DND-41 (cell line): ENCODE results near the gene WDR90.

ENCODE experiments used
- CTCF ChIP-seq: IDR thresholded peaks from 2 replicates; pipeline ENCODE4 v1.5.1; 2012; ENCODE audit warnings: borderline replicate concordance, low read length, moderate library complexity, mild to moderate bottlenecking; ENCODE audit not compliant: poor library complexity, severe bottlenecking; ENCODE audit errors: extremely low read depth
- EZH2 ChIP-seq: IDR thresholded peaks from 3 replicates; pipeline ENCODE4 v1.6.1; 2012; ENCODE audit warnings: borderline replicate concordance, low read depth, mild to moderate bottlenecking, moderate library complexity, low read length, inconsistent platforms; ENCODE audit not compliant: severe bottlenecking

GRCh38 chr16:662597-662996, 13.4 kb downstream of the WDR90 start:
- TF ChIP-seq CTCF, result no peak
- no peak for TF ChIP-seq EZH2
